Measurements from ENCODE around the gene NTN3.
"Not testable (repeated sequence)": the region's sequence is repeated elsewhere in the genome, so short reads cannot be mapped to it uniquely, and the experiment has no call there.

Gene NTN3

DNA sequence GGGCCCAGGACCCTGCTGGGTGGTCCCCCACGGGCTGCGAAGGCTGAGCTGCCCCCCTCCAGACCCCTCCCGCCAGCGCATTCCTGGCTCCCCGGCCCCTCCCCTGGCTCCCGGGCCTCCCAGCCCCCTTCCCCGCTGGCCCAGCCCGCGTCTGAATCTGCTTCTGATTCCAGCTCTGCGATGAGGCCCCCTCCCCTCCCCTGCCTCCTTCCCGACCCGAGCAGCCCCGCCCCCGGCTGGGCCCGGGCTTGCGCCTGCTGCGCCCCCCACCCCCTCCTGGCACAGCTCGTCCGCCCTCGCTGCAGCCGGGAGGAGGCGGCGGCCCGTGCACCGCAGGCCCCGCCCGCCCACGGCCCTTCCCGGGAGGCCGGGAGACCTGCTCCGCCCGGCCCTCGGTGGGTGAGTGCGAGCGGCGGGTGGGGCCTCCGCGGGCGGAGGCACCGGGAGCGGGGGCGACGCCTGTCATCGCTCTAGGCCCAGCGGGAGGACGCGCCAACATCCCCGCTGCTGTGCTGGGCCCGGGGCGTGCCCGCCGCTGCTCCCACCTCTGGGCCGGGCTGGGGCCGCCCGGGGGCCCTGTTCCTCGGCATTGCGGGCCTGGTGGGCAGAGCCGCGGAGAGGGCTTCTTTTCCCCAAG, at the start of gene NTN3:
Gene NTN3 (plus strand): TSS at position 282 of the 637 bp plus-strand sequence. CDS start 405 bp downstream, outside the sequence.
- no peak for DNase-seq (ENCODE audit: low spot score)

DNA sequence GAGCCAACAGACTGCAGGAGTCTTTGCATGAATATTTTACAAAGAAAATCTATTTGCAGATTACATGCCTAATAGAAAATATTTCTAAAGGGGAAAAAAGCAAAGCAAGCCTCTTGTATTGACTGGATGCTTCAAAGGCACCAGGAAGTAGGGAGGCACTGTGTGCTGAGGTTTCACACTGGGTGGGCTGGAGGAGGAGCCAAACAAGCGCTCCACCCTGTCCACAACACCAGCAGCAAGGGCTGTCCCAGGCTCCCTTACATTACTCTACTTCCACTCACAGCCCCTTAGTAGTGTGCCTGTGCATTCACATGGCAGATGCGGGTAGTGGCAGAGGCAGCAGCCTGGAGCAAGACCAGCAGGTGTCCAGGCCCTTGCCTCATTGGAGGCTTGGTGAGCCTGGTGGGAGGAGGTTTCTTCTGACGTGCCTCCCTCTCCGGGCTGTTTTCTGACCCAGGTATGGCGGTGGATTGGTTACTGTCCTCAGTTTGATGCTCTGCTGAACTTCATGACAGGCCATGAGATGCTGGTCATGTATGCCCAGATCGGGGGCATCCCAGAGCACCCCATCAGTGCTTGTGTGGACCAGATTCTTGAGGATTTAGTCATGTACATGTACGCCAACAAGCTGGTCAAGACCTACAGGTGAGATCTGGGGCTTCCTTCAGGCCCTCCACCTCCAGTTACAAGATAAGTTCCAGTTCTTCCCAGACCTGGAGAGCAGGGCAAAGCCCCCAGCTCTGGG, 48.8 kb upstream of the NTN3 start:
- DNase-seq (ENCODE audit: low spot score) = no peak

DNA sequence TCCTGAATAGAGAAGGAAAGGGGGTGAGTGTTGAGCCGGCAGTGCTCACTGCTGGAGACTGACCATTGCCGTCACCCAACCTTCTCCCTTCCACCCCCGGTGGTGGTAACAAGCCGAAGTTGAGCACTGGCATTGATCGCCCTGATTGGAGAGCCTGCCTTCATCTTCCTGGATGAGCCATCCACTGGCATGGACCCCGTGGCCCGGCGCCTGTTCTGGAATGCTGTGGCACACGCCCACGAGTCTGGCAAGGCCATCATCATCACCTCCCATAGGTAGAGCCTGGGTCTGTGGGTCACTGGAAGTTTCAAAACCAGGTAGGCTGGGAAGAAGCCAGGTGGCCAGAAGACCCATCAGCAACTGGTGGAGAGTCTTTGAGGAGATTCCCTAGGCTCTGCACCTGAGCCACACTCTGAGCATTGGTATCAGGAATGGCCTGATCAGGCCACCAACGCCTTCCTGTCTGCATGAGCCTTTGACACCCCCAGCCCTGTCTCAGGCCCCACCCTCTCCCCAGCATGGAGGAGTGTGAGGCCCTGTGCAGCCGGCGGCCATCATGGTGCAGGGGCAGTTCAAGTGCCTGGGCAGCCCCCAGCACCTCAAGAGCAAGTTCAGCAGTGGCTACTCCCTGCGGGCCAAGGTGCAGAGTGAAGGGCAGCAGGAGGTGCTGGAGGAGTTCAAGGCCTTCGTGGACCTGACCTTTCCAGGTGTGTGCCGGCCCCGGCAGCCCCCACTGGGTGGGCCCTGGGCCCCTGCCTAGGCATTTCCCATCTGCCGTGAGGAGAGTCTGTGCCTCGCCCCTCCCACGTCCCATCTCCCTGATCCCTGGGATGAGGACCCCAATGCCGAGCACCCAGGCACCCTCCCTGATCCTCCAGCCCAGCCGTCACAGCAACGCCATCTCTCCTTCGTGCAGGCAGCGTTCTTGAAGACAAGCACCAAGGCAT, 46.8 kb upstream of the NTN3 start:
- no peak for DNase-seq (ENCODE audit: low spot score)

DNA sequence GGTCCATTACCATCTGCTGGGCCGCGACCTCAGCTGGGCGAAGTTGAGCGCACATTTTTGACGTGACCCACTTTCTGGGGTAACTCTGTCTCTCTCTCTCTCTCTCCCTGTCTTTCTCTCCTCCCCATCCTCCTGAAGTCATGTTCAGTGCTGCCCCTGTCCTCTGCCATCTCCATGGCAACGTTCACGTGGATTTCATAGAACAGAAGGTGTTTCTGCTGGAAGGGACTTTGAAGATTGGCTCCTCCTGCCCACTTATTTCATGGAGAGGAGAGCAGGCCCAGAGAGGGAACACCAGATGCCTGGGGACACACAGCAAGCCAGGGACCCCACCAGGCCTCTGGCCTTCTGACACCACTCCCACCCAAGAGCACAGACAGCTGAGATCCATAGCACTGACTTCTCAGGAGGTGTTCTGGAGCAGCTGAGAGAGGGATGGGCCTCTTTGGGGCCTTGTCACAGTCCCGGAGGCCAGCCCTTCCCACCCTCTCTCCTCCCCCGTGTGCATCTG, 46.0 kb upstream of the NTN3 start:
- no peak for DNase-seq (ENCODE audit: low spot score)

- no peak for DNase-seq (ENCODE audit: low spot score)
These were observed 45.2 kb upstream of the NTN3 start for GRCh38 chr16:2425825-2426430.

GRCh38 chr16:2426941-2427361, 44.1 kb upstream of the NTN3 start:
- no peak for DNase-seq (ENCODE audit: low spot score)

DNA sequence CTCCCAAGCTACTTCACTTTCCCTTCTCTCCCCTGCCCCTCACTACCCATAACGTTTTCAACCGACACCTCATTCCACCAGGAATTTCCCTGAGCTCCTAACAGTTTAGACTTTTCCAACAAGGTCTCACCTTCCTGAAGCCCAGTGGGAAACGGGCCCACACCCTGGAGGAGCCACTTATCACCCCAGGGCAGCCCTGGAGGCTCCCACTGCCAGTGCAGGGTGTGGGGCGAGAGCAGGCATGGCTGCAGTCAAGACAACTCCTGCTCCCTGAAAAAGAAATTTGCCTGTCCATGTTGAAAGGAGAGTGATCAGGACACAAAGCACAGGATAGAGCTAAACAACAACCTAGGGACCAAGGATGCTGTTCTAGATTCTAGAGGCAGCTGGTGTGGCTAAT, 43.6 kb upstream of the NTN3 start:
- no peak for DNase-seq (ENCODE audit: low spot score)

- peak; percentile 39 for DNase-seq (ENCODE audit: low spot score)
These were observed 42.9 kb upstream of the NTN3 start for GRCh38 chr16:2428051-2428783.

- DNase-seq (ENCODE audit: low spot score) = no peak
These were observed 42.4 kb upstream of the NTN3 start for GRCh38 chr16:2428784-2429033.

DNA sequence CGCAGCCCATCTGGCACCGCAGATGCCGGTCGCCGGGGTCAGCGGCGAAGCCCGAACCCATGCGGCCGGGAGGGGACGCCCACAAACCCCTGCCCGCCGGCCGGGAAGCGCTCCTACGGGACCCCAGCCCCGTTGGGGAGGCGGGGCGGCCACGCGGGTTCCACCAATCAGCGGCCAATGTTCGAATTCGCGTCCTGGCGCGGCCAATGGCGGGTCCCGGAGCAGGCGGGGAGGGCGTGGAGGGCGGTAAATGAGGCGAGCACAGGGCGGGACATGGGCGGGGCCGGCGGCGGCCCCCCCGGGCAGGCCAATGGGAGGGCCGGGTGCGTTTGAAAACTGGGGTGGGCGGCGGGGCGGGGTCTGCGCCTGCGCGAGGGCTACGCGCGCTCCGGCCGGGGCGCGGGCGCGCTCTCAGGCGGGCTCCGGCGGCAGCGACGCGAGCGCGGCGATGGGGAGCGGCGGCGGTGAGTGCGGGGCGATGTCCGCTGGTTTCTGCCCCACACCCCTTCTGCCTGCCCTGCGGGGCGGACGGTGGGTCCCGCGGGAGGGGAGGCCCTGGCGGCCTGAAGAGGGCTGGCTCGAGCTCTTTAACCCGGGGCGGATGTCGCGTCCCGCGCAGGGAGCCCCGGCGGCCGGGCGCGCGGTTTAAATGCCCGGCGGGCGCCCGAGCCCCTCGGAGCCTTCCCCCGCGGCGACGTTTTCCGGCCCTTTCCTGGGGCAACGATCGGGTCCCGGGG, 41.9 kb upstream of the NTN3 start, which contains the start of gene CCNF:
Gene CCNF (plus strand): TSS at position 414 of the 737 bp plus-strand sequence. CDS start 35 bp downstream, at position 449.
- peak; percentile 93 for DNase-seq (ENCODE audit: low spot score)

DNA sequence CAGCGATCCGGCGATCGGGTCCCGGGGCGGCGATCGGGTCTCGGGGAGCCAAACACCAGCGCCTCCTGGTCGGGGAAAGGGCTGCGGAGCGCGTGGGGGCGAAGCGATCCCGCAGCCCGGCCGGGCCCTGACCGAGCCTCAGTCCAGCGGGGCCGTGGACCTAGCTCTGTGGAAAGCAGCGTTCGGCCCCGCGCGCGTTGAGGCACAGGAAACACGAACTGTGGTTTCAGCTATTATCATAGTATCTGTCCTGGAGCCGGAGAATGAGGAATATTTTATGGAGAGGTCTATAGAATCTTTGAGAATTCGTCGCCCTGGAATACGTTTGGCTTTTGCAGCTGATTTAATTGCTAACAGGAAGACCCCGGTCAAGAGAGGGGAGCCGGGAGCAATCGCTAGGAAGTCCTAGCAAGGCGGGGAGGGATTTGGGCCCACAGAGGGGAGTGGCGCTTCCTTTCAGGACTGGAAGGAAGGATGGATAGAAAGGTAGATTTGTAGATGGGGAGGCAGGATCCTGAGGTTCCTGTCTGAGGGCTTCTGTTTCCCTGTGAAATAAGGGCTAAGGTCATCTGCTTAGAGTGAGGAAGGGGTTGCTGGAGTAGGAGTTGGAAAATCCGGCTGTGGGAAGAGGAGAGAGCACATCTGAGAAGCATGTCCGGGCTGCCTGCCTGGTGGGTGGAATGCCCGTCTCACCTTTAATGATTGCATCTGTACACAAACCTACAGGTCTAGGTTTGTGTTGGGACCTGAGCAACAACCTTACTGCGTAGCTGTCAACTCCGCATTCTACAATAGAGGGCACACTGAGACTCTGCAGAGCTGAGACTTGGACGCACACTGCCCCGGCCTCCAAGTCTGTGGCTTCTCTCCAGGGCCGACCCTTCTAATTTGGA, 41.1 kb upstream of the NTN3 start:
- peak; percentile 55 for DNase-seq (ENCODE audit: low spot score)

GRCh38 chr16:2432286-2432685, 38.8 kb upstream of the NTN3 start:
- no peak for DNase-seq (ENCODE audit: low spot score)

DNA sequence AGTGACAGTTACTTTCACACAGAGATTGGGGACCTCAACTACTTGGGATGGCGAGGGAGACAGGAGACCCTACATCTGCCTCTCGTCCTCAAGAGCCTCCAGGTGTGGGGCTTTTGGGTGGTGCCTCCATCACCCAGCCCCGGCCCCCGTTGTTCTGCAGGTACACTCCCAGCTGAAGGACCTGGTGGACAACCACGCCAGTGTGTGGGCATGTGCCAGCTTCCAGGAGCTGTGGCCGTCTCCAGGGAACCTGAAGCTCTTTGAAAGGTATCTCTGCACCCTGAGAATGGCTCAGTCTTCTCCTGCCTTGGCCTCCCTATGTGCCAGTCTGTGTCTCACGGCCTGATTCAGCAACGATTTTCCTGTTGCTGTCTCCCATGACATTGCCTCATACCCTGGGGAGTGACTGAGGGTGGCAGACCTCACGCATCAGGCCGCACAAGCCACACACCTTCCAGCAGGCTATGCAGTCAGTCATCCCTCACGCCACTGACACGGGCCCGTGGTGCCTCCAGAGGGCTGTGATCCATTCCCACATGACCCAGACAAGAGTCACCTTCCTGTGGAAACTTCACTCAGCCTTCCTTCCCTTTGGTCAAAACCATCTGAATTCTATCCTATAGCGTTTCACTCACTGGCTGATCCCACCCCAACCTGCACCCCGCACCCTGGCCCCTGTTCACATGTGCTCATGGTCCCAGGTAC, 38.1 kb upstream of the NTN3 start:
- DNase-seq (ENCODE audit: low spot score) = peak; percentile 19

- DNase-seq (ENCODE audit: low spot score) = not testable (repeated sequence)
These were observed 35.9 kb upstream of the NTN3 start for GRCh38 chr16:2435236-2435635.

GRCh38 chr16:2436110-2436509, 35.0 kb upstream of the NTN3 start:
- no peak for DNase-seq (ENCODE audit: low spot score)

- DNase-seq (ENCODE audit: low spot score) = no peak
These were observed 33.9 kb upstream of the NTN3 start for GRCh38 chr16:2437032-2437790.

GRCh38 chr16:2438121-2438520, 33.0 kb upstream of the NTN3 start:
- no peak for DNase-seq (ENCODE audit: low spot score)

GRCh38 chr16:2439598-2439997, 31.5 kb upstream of the NTN3 start:
- DNase-seq (ENCODE audit: low spot score) = no peak
